Measurements from ENCODE around the gene LEKR1. TPM values are rescaled to one million over a fixed set of nuclear protein-coding genes. Genes with fewer than 3 reads are reported as not detected.

Gene LEKR1
- total RNA-seq, 2 experiments from 2014 or later, result 0.16 TPM; not detected in 1

- no TSS peak for BruUV-seq (replicated peaks)
- CTCF ChIA-PET (ENCODE audit: unreplicated experiment), result no interaction called here
- intact Hi-C loops (cut with micrococcal nuclease; ENCODE audit: unreplicated experiment), result no loop called here
Measured at GRCh38 chr3:157046520-157046919, 220.4 kb downstream of the LEKR1 start.

DNA sequence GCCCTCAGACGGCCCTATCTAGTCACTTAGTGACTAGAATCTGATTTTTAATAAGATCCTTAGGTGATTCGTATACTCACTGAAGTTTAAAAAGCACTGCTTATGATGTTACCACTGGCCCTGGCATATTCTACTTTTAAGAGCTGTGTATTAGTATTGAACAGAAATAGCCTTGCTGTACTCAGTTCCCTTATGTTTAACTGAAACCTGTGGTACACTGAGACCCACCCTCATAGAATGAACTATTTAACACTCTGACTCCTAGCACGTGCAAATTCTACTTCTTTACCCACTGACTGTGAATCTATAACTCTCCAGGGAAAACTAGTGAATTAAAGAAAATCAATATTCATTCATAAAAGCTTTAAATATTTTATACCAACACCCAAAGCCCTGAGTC, 224.9 kb downstream of the LEKR1 start:
- H3K79me2 ChIP-seq (ENCODE audit: insufficient read depth, low read depth, low read length), result no peaks in the 10 kb centered on the region
- H3K27ac ChIP-seq (ENCODE audit: low read depth, low read length, poor library complexity, severe bottlenecking), result no peak overlapping the region
- no peak overlapping the region for H3K4me2 ChIP-seq (ENCODE audit: low read length)
- H4K20me1 ChIP-seq (ENCODE audit: insufficient read depth, low read length), result no peaks in the 10 kb centered on the region
- ChIA-PET POLR2A (interaction anchor here (0.5 to 1.8 kb wide), 3 partner anchors 9 to 164 kb away, joined by 3 to 4 read pairs (median 4); no protein-coding TSS in a partner anchor), CTCF (ENCODE audit: unreplicated experiment) (no interaction called here)
- no peaks in the 10 kb centered on the region for H3K9me2 ChIP-seq (ENCODE audit: insufficient read depth, low read length)
- TF ChIP-seq EZH2phosphoT487 (IDR thresholded peaks at IDR 0.05; ENCODE audit: borderline replicate concordance, low read depth, low read length) (no peak), CTCF (conservative IDR thresholded peaks at IDR 0.05; ENCODE audit: low read length) (no peak)
- H3K9me3 ChIP-seq (ENCODE audit: low read length), result no peaks in the 10 kb centered on the region
- no peak for DNase-seq (ENCODE audit: low spot score)
- no peak overlapping the region for H3K4me3 ChIP-seq (ENCODE audit: low read depth, low read length, poor library complexity, severe bottlenecking)
- intact Hi-C loops (cut with micrococcal nuclease; ENCODE audit: unreplicated experiment), result no loop called here
- no peaks in the 10 kb centered on the region for H3K36me3 ChIP-seq (ENCODE audit: insufficient read depth, low read length)
- BruUV-seq (replicated peaks), result no TSS peak
- peaks cover 4% of the 10 kb centered on the region for H3K4me1 ChIP-seq (ENCODE audit: insufficient read depth, low read length, poor library complexity, severe bottlenecking)
- H2AFZ ChIP-seq (ENCODE audit: low read length), result no peak overlapping the region

More at GRCh38 chr3:157046520-157046919, 220.4 kb downstream of the LEKR1 start:
- Histone ChIP-seq H3K4me3 (ENCODE audit: low read depth, low read length, poor library complexity, severe bottlenecking) (no peak overlapping the region), H4K20me1 (ENCODE audit: insufficient read depth, low read length) (no peaks in the 10 kb centered on the region), H3K9me3 (ENCODE audit: low read length) (no peaks in the 10 kb centered on the region), H3K27ac (ENCODE audit: low read depth, low read length, poor library complexity, severe bottlenecking) (no peak overlapping the region), H3K4me1 (ENCODE audit: insufficient read depth, low read length, poor library complexity, severe bottlenecking) (peaks cover 4% of the 10 kb centered on the region), H3K4me2 (ENCODE audit: low read length) (no peak overlapping the region), H3K9me2 (ENCODE audit: insufficient read depth, low read length) (no peaks in the 10 kb centered on the region), H3K36me3 (ENCODE audit: insufficient read depth, low read length) (no peaks in the 10 kb centered on the region), H3K79me2 (ENCODE audit: insufficient read depth, low read depth, low read length) (no peaks in the 10 kb centered on the region), H2AFZ (ENCODE audit: low read length) (no peak overlapping the region)
- no peak for DNase-seq (ENCODE audit: low spot score)
- TF ChIP-seq EZH2phosphoT487 (IDR thresholded peaks at IDR 0.05; ENCODE audit: borderline replicate concordance, low read depth, low read length) (no peak), CTCF (conservative IDR thresholded peaks at IDR 0.05; ENCODE audit: low read length) (no peak)
- POLR2A ChIA-PET, result interaction anchor here (0.7 to 1.5 kb wide), 4 partner anchors 10 to 68 kb away, joined by 3 to 4 read pairs (median 3); no protein-coding TSS in a partner anchor

DNA sequence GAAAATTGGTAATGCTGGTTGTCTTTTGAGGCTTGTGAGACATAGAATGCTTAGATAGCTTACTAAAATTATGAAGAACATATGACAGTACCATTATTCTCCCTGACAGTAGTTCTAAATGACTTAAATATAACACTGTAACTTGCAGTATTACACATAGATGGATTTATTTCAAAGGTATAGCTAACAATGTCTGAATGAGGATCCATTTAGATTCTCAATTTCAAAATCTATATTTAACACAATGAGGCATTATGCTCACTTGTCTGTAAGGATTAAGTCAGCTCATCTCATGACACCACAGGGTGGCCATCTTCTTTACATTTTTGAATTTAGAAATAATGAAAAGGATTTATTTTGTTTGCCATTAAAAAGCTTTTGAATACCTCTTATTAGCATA, 225.4 kb downstream of the LEKR1 start:
- Histone ChIP-seq H4K20me1 (ENCODE audit: insufficient read depth, low read length) (no peaks in the 10 kb centered on the region), H3K4me3 (ENCODE audit: low read depth, low read length, poor library complexity, severe bottlenecking) (no peak overlapping the region), H3K9me3 (ENCODE audit: low read length) (no peaks in the 10 kb centered on the region), H3K4me1 (ENCODE audit: insufficient read depth, low read length, poor library complexity, severe bottlenecking) (peaks cover 1% of the 10 kb centered on the region), H3K9me2 (ENCODE audit: insufficient read depth, low read length) (no peaks in the 10 kb centered on the region), H2AFZ (ENCODE audit: low read length) (no peak overlapping the region), H3K27ac (ENCODE audit: low read depth, low read length, poor library complexity, severe bottlenecking) (no peak overlapping the region), H3K79me2 (ENCODE audit: insufficient read depth, low read depth, low read length) (no peaks in the 10 kb centered on the region), H3K4me2 (ENCODE audit: low read length) (no peak overlapping the region), H3K36me3 (ENCODE audit: insufficient read depth, low read length) (no peaks in the 10 kb centered on the region)
- TF ChIP-seq EZH2phosphoT487 (IDR thresholded peaks at IDR 0.05; ENCODE audit: borderline replicate concordance, low read depth, low read length) (no peak), CTCF (conservative IDR thresholded peaks at IDR 0.05; ENCODE audit: low read length) (no peak)
- no peak for DNase-seq (ENCODE audit: low spot score)
- intact Hi-C loops (cut with micrococcal nuclease; ENCODE audit: unreplicated experiment), result no loop called here
- POLR2A ChIA-PET, result interaction anchor here (1.2 to 1.8 kb wide), 2 partner anchors 9 to 18 kb away, joined by 3 to 4 read pairs; no protein-coding TSS in a partner anchor
- no TSS peak for BruUV-seq (replicated peaks)
- CTCF ChIA-PET (ENCODE audit: unreplicated experiment), result no interaction called here

Measured in OCI-LY7 (cell line).